Mucosa of stomach (tissue), 1 donor: Measurements from ENCODE around the gene DCTN1.

Source experiments
- H3K27me3 ChIP-seq: one replicate; pipeline ENCODE4 v1.7.0; 2013; ENCODE audit warnings: mild to moderate bottlenecking, low read length; ENCODE audit not compliant: control insufficient read depth, insufficient read depth
- H3K36me3 ChIP-seq: one replicate; pipeline ENCODE4 v1.7.0; 2013; ENCODE audit warnings: low read length; ENCODE audit not compliant: control insufficient read depth, insufficient read depth
- H3K4me1 ChIP-seq: one replicate; pipeline ENCODE4 v1.7.0; 2013; ENCODE audit warnings: mild to moderate bottlenecking, low read length; ENCODE audit not compliant: control insufficient read depth, insufficient read depth
- H3K4me3 ChIP-seq: one replicate; pipeline ENCODE4 v1.7.0; 2013; ENCODE audit warnings: low read length
- H3K9ac ChIP-seq: one replicate; pipeline ENCODE4 v1.7.0; 2013; ENCODE audit warnings: mild to moderate bottlenecking, low read length, moderate library complexity
- H3K9me3 ChIP-seq: one replicate; pipeline ENCODE4 v1.7.0; 2013; ENCODE audit warnings: mild to moderate bottlenecking, low read length, moderate library complexity; ENCODE audit not compliant: control insufficient read depth
- donor health status: Pancreatic carcinoma.

Gene DCTN1

GRCh38 chr2:74378007-74378406, 2.1 kb downstream of the DCTN1 start:
- H3K27me3 ChIP-seq: no peaks in the 10 kb centered on the region
- H3K9ac ChIP-seq: no peak overlapping the region
- H3K9me3 ChIP-seq: no peaks in the 10 kb centered on the region
- H3K36me3 ChIP-seq: peaks cover 15% of the 10 kb centered on the region
- no peak overlapping the region for H3K4me3 ChIP-seq
- peaks cover 31% of the 10 kb centered on the region for H3K4me1 ChIP-seq

- Histone ChIP-seq H3K4me1 (peaks cover 39% of the 10 kb centered on the region), H3K36me3 (peaks cover 15% of the 10 kb centered on the region), H3K27me3 (no peaks in the 10 kb centered on the region), H3K4me3 (no peak overlapping the region), H3K9ac (no peak overlapping the region), H3K9me3 (no peaks in the 10 kb centered on the region)
These were observed 4.3 kb downstream of the DCTN1 start for GRCh38 chr2:74375838-74376237.

DNA sequence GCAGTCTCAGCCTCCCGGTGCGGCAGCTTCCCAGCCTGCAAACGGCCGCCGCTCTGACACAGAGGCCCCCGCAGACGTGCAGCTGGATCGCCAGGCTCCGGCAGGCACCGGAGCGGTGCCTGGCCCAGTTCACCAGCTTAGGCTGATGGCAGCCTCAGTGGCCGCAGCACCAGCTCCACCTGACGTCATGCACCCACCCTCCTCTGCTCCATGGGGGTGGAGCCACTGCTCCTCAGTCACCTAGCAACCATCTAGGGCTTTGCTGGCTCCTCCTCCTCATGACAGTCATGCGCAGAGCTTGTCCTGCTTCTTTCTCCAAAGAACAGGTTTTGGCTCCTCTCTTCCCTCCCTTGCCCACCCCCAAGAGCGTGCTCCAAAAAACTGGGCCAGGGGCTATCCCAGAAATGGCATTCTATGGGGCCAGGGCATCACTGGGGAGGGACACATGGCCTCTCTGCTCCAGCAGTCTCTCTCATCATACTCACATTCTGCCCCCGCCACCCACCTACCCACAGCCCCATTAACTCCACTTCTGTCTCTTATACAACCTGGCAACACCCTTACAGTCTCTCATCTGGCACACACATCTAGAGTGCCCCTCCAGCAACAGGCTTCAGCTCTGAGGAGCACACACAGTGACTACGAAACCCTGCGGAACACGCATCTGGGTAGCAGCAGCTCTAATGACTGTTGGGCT, 5.5 kb downstream of the DCTN1 start:
- H3K27me3 ChIP-seq: no peaks in the 10 kb centered on the region
- no peaks in the 10 kb centered on the region for H3K9me3 ChIP-seq
- H3K4me3 ChIP-seq: no peak overlapping the region
- peaks cover 24% of the 10 kb centered on the region for H3K36me3 ChIP-seq
- H3K9ac ChIP-seq: no peak overlapping the region
- peaks cover 27% of the 10 kb centered on the region for H3K4me1 ChIP-seq

- H3K4me1 ChIP-seq: peaks cover 22% of the 10 kb centered on the region
- H3K4me3 ChIP-seq: no peak overlapping the region
- no peaks in the 10 kb centered on the region for H3K9me3 ChIP-seq
- H3K9ac ChIP-seq: no peak overlapping the region
- peaks cover 28% of the 10 kb centered on the region for H3K36me3 ChIP-seq
- H3K27me3 ChIP-seq: no peaks in the 10 kb centered on the region
These were observed 6.1 kb downstream of the DCTN1 start for GRCh38 chr2:74373985-74374384.

DNA sequence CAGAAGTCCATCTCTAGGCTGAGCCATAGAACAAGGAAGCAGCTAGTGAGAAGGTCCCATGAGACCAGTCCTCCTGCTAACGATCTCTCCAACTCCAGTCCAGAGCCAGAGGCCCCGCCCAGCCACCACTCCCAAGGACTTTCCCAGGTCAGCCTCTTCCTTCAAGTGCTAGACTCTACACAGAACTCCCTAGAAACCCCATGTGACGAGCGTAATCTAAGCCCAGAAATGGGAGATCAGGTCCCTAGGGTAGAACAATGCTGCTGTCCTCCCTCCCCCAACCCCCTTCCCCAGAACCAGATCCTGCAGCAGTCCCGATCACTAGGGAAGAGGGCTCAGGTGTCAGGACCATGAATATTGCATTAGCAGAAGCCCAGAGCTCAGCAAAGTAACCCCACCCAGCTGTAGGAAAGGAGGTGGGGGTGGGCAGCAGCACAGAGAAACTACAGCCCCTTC, 6.9 kb downstream of the DCTN1 start:
- Histone ChIP-seq H3K9me3 (no peaks in the 10 kb centered on the region), H3K36me3 (peaks cover 34% of the 10 kb centered on the region), H3K4me3 (no peak overlapping the region), H3K4me1 (peaks cover 22% of the 10 kb centered on the region), H3K27me3 (no peaks in the 10 kb centered on the region), H3K9ac (no peak overlapping the region)

GRCh38 chr2:74372674-74373073, 7.4 kb downstream of the DCTN1 start:
- H3K36me3 ChIP-seq: peaks cover 35% of the 10 kb centered on the region
- H3K9ac ChIP-seq: no peak overlapping the region
- no peaks in the 10 kb centered on the region for H3K27me3 ChIP-seq
- no peaks in the 10 kb centered on the region for H3K9me3 ChIP-seq
- H3K4me3 ChIP-seq: no peak overlapping the region
- peaks cover 22% of the 10 kb centered on the region for H3K4me1 ChIP-seq

DNA sequence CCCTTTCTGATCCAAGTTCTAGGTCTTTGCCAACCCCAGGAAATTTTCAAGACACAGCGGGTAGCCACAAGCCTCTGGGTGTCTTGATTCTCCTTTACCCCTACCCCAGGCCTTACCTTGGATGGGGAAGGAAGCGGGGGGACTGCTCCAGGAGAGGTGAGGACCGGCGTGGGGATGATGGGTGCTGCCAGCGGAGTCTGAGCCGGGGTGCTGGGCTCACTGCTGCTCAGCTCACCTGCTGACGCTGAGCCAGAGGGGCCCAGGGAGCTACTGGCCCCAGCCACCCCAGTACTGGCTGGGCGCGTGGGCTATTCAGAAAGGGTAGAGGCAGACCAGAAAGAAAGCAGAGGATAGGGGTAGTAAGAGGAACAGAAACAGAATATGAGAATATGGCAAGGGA, 8.7 kb downstream of the DCTN1 start:
- Histone ChIP-seq H3K4me3 (no peak overlapping the region), H3K36me3 (peaks cover 32% of the 10 kb centered on the region), H3K9me3 (no peaks in the 10 kb centered on the region), H3K4me1 (peaks cover 22% of the 10 kb centered on the region), H3K27me3 (no peaks in the 10 kb centered on the region), H3K9ac (no peak overlapping the region)

- H3K4me1 ChIP-seq: peaks cover 22% of the 10 kb centered on the region
- no peak overlapping the region for H3K9ac ChIP-seq
- no peak overlapping the region for H3K4me3 ChIP-seq
- H3K27me3 ChIP-seq: no peaks in the 10 kb centered on the region
- no peaks in the 10 kb centered on the region for H3K9me3 ChIP-seq
- H3K36me3 ChIP-seq: peaks cover 31% of the 10 kb centered on the region
These were observed 10.1 kb downstream of the DCTN1 start for GRCh38 chr2:74369976-74370375.

DNA sequence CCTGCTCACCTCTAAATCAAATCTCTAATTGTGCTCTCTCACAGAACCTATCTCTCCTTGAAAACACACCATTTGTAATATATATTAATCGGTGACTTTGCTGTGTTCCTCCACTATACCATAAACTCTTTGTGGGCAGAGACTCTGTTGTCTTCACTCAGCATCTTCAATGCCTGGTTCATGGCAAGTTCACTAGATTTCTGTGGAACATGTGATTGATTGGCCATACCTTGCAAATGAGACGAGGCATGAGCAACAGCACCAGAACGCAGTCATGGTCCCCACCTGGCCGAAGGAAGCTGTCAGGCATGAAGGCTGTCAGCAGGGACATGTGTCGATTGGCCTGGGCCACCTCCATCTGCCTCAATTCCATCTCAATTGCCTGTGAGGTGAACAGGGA, 11.6 kb downstream of the DCTN1 start:
- H3K9me3 ChIP-seq: no peaks in the 10 kb centered on the region
- H3K9ac ChIP-seq: no peak overlapping the region
- H3K27me3 ChIP-seq: no peaks in the 10 kb centered on the region
- peaks cover 12% of the 10 kb centered on the region for H3K4me1 ChIP-seq
- no peak overlapping the region for H3K4me3 ChIP-seq
- H3K36me3 ChIP-seq: peaks cover 43% of the 10 kb centered on the region

DNA sequence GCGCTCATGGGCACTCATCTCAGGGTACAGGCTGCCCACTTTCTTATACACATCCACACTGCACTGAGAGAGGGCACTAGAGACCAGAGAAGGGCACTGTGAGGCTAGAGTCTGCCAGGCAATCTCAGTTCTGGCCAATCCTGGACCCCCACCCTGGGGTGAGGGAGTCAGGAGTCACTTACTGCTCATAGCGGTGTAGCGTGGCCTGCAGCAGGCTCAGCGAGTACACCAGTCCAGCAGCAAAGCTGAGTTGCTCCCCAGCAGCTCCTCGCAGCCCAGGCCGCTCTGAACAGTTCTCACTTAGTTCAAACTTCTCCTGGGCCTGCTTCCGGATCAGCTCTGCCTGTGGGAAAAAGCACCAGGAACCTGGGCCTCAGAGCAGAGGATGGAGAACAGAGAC, 12.3 kb downstream of the DCTN1 start:
- H3K9me3 ChIP-seq: no peaks in the 10 kb centered on the region
- H3K36me3 ChIP-seq: peaks cover 44% of the 10 kb centered on the region
- H3K27me3 ChIP-seq: no peaks in the 10 kb centered on the region
- H3K4me3 ChIP-seq: no peak overlapping the region
- H3K9ac ChIP-seq: no peak overlapping the region
- H3K4me1 ChIP-seq: peaks cover 6% of the 10 kb centered on the region

DNA sequence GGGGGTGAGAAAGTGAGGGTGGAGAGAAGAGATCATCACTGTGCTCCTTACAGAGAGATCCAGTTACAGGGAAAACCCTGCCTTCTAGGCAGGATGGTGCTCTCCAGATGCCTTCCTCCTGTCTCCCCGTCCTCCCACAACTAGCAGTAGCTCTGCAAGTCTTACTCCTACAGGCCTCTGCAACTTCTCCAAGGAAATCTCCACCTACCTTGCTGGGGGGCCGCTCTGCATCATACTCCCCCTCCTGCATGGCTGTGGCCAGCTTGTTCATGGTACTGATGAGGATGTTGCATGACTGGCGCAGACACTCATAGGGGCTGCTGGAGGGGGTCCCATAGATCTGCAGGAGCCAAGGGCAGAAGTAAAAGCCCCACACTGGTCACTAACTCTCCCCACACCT, 14.1 kb downstream of the DCTN1 start:
- peaks cover 50% of the 10 kb centered on the region for H3K36me3 ChIP-seq
- no peaks in the 10 kb centered on the region for H3K9me3 ChIP-seq
- no peak overlapping the region for H3K4me3 ChIP-seq
- no peaks in the 10 kb centered on the region for H3K27me3 ChIP-seq
- no peaks in the 10 kb centered on the region for H3K4me1 ChIP-seq
- H3K9ac ChIP-seq: no peak overlapping the region

DNA sequence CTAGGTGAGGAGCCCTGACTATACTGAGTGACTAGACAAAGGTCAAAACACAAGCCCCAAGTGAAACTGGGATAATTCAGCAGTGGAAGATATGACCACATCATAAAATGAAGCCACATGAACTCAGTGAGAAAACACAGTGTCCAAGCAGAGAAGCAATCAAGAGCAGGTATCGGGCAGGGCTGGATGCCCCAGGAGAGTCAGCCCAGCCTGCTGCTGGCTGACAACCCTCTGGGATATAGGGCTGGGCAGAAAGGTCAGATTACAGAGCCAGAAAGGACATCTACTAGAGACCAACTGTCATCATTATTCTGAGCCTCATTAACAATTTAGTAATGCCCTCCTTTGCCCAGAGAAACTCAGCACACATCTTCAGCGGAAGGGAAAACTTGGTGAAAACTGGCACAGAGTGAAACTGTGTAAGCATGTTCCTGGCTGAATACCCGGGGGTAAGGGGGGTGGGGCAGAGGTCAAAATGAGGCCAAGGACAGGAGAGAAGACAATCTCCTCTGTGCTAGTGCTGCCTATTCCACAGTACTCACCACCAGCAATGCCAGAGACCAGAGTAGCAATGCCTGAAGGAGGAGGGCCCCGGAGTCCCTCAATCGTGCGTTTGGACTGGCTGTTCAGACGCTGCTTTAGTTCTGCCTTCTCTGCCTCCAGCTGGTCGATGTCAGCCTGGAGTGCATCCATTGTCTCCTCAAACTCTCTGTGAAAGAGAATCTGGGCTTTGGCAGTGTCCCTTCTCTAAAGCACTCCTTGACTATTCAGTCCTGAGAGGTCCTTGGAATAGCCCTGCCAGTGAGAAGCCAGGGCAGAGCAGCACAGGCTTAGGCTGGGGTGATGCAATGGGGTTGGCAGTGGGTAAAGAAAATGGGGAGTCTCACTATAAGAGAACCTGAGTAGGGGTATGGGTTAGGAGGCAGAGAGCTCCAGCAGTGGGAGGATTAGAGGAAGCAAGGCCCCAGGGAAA, 15.3 kb downstream of the DCTN1 start:
- H3K9me3 ChIP-seq: no peaks in the 10 kb centered on the region
- no peak overlapping the region for H3K4me3 ChIP-seq
- H3K9ac ChIP-seq: no peak overlapping the region
- no peaks in the 10 kb centered on the region for H3K27me3 ChIP-seq
- H3K36me3 ChIP-seq: peaks cover 42% of the 10 kb centered on the region
- no peaks in the 10 kb centered on the region for H3K4me1 ChIP-seq
